ENCODE data around the gene GUCD1. TPM values are rescaled to one million over a fixed set of nuclear protein-coding genes. Genes with fewer than 3 reads are reported as not detected.
"Not testable (repeated sequence)": the region's sequence is repeated elsewhere in the genome, so short reads cannot be mapped to it uniquely, and the experiment has no call there.

Gene GUCD1
- total RNA-seq, 1 donor from 2014 or later = 77.7 TPM

DNA sequence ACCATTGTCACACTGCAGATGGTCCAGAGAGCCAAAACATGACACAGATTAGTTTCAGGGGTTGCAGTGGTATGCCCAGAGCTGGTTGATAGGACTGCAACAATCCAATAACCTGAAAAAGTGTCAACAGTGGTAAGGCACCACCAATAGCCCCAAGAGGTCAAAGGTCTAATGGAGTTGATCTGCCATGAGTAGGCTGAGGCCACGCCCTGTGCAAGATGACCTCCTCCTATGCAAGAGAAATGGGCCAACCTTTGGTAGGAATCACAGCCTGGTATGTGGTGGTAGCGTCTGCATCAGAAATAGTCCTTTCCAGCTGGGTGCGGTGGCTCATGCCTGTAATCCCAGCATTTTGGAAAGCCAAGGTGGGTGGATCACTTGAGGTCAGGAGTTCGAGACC is 19.6 kb downstream of the GUCD1 start:
- Histone ChIP-seq H3K36me3 (ENCODE audit: insufficient read depth, low read length) (no peaks in the 10 kb centered on the region), H3K4me3 (ENCODE audit: insufficient read depth, low read depth, low read length) (no peak overlapping the region), H3K9ac (ENCODE audit: low read length) (no peak overlapping the region), H3K79me2 (ENCODE audit: insufficient read depth, low read length) (no peaks in the 10 kb centered on the region), H4K20me1 (ENCODE audit: insufficient read depth, low read length) (no peaks in the 10 kb centered on the region), H3K9me3 (ENCODE audit: insufficient read depth, low read depth, low read length) (no peaks in the 10 kb centered on the region), H2AFZ (ENCODE audit: low read depth, low read length) (no peak overlapping the region), H3K4me1 (ENCODE audit: insufficient read depth, low read length) (no peaks in the 10 kb centered on the region), H3K27ac (ENCODE audit: low read depth, low read length) (no peak overlapping the region), H3K27me3 (ENCODE audit: insufficient read depth, low read length) (peaks cover 2% of the 10 kb centered on the region), H3K4me2 (ENCODE audit: low read length) (no peak overlapping the region)
- TF ChIP-seq, protein P1, sequence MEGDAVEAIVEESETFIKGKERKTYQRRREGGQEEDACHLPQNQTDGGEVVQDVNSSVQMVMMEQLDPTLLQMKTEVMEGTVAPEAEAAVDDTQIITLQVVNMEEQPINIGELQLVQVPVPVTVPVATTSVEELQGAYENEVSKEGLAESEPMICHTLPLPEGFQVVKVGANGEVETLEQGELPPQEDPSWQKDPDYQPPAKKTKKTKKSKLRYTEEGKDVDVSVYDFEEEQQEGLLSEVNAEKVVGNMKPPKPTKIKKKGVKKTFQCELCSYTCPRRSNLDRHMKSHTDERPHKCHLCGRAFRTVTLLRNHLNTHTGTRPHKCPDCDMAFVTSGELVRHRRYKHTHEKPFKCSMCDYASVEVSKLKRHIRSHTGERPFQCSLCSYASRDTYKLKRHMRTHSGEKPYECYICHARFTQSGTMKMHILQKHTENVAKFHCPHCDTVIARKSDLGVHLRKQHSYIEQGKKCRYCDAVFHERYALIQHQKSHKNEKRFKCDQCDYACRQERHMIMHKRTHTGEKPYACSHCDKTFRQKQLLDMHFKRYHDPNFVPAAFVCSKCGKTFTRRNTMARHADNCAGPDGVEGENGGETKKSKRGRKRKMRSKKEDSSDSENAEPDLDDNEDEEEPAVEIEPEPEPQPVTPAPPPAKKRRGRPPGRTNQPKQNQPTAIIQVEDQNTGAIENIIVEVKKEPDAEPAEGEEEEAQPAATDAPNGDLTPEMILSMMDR (IDR thresholded peaks at IDR 0.05; ENCODE audit: insufficient read depth, low read depth, low read length) = no peak
- TF ChIP-seq EZH2 (IDR thresholded peaks at IDR 0.05; ENCODE audit: insufficient read depth, low read length) = no peak
- FAIRE-seq (no peak), DNase-seq (ENCODE audit: low read depth) (no peak)
- Mint-ChIP-seq H3K9me3 (ENCODE audit: unreplicated experiment) (no peaks in the 10 kb centered on the region), H3K4me1 (ENCODE audit: low read depth, unreplicated experiment) (no peaks in the 10 kb centered on the region), H3K27me3 (ENCODE audit: low read depth, unreplicated experiment) (peaks cover 4% of the 10 kb centered on the region), H3K27ac (ENCODE audit: unreplicated experiment) (no peak overlapping the region), H3K4me3 (ENCODE audit: unreplicated experiment) (no peak overlapping the region), H3K36me3 (ENCODE audit: low read depth, unreplicated experiment) (peaks cover 9% of the 10 kb centered on the region)

DNA sequence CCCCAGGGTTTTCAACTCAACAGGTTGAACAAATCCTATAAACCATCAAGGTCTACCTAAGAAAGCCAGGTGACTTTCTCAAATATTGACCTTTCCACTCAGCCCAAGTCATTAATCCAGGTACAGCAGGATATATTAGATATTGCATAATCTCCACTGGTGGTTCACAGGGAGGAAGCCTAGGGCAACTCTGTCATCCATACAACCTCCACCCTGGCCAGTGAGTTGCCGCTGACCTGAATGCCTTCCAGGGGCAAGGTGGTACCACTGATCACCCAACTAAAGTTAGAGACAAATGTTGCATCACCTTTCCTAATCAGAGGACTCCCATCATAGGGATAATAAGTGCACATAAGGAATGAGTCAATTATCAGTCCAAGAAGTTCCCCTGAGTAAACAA is 22.9 kb downstream of the GUCD1 start:
- DNase-seq (ENCODE audit: low read depth) (no peak), FAIRE-seq (no peak)
- Mint-ChIP-seq H3K27ac (ENCODE audit: unreplicated experiment) (no peak overlapping the region), H3K27me3 (ENCODE audit: low read depth, unreplicated experiment) (peaks cover 4% of the 10 kb centered on the region), H3K9me3 (ENCODE audit: unreplicated experiment) (no peaks in the 10 kb centered on the region), H3K4me3 (ENCODE audit: unreplicated experiment) (no peak overlapping the region), H3K36me3 (ENCODE audit: low read depth, unreplicated experiment) (no peaks in the 10 kb centered on the region), H3K4me1 (ENCODE audit: low read depth, unreplicated experiment) (no peaks in the 10 kb centered on the region)
- Histone ChIP-seq H4K20me1 (ENCODE audit: insufficient read depth, low read length) (no peaks in the 10 kb centered on the region), H3K79me2 (ENCODE audit: insufficient read depth, low read length) (no peaks in the 10 kb centered on the region), H3K36me3 (ENCODE audit: insufficient read depth, low read length) (no peaks in the 10 kb centered on the region), H3K9ac (ENCODE audit: low read length) (no peak overlapping the region), H3K4me2 (ENCODE audit: low read length) (no peak overlapping the region), H3K27ac (ENCODE audit: low read depth, low read length) (no peak overlapping the region), H3K4me1 (ENCODE audit: insufficient read depth, low read length) (no peaks in the 10 kb centered on the region), H3K9me3 (ENCODE audit: insufficient read depth, low read depth, low read length) (no peaks in the 10 kb centered on the region), H3K27me3 (ENCODE audit: insufficient read depth, low read length) (peaks cover 2% of the 10 kb centered on the region), H3K4me3 (ENCODE audit: insufficient read depth, low read depth, low read length) (no peak overlapping the region), H2AFZ (ENCODE audit: low read depth, low read length) (no peak overlapping the region)
- TF ChIP-seq, protein P1 (IDR thresholded peaks at IDR 0.05; ENCODE audit: insufficient read depth, low read depth, low read length) = no peak
- TF ChIP-seq EZH2 (IDR thresholded peaks at IDR 0.05; ENCODE audit: insufficient read depth, low read length) = no peak

DNA sequence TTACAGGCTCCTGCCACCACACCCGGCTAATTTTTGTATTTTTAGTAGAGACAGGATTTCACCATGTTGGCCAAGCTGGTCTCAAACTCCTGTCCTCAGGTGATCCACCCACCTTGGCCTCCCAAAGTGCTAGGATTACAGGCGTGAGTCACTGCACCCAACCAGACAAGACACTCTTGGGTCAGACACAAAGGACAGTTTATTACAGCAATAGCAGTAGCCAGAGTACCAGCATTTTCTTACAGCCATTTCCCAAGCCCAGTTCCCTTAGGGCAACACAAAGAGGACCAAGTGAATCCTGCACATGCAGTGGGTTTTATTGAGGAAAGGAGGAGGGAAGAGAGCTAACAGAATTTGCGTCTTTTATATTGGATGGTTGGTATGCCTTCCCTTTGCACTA is 24.0 kb downstream of the GUCD1 start:
- H3K4me3 ChIP-seq (ENCODE audit: insufficient read depth, low read depth, low read length); DNase-seq (ENCODE audit: low read depth); H3K27ac Mint-ChIP-seq (ENCODE audit: unreplicated experiment); H3K36me3 Mint-ChIP-seq (ENCODE audit: low read depth, unreplicated experiment); H3K4me3 Mint-ChIP-seq (ENCODE audit: unreplicated experiment); H3K27ac ChIP-seq (ENCODE audit: low read depth, low read length); H3K79me2 ChIP-seq (ENCODE audit: insufficient read depth, low read length); H4K20me1 ChIP-seq (ENCODE audit: insufficient read depth, low read length); H3K4me1 Mint-ChIP-seq (ENCODE audit: low read depth, unreplicated experiment); H3K4me1 ChIP-seq (ENCODE audit: insufficient read depth, low read length); H3K9me3 ChIP-seq (ENCODE audit: insufficient read depth, low read depth, low read length); H3K4me2 ChIP-seq (ENCODE audit: low read length); H2AFZ ChIP-seq (ENCODE audit: low read depth, low read length); H3K27me3 ChIP-seq (ENCODE audit: insufficient read depth, low read length); H3K27me3 Mint-ChIP-seq (ENCODE audit: low read depth, unreplicated experiment); FAIRE-seq; H3K9me3 Mint-ChIP-seq (ENCODE audit: unreplicated experiment); H3K36me3 ChIP-seq (ENCODE audit: insufficient read depth, low read length); H3K9ac ChIP-seq (ENCODE audit: low read length): not testable (repeated sequence)

Measured in astrocyte (in vitro differentiated cells and primary cell).